Measurements from ENCODE around the gene D2HGDH.
A peak's percentile ranks its signal among the peaks of the same experiment; 100 is the strongest.
"Not testable (repeated sequence)": the region's sequence is repeated elsewhere in the genome, so short reads cannot be mapped to it uniquely, and the experiment has no call there.

The D2HGDH gene

GRCh38 chr2:241796610-241797138 is 62.2 kb downstream of the D2HGDH start:
- DNase-seq, result no peak

GRCh38 chr2:241797441-241798080 is 63.1 kb downstream of the D2HGDH start:
- DNase-seq, result no peak

- DNase-seq, result no peak
Observed at GRCh38 chr2:241798081-241798630, 63.7 kb downstream of the D2HGDH start.

- DNase-seq, result no peak
Observed at GRCh38 chr2:241798631-241799521, 64.4 kb downstream of the D2HGDH start.

- DNase-seq, result no peak
Observed at GRCh38 chr2:241799522-241800197, 65.2 kb downstream of the D2HGDH start.

- not testable (repeated sequence) for DNase-seq
Observed at GRCh38 chr2:241800198-241800903, 65.9 kb downstream of the D2HGDH start.

GRCh38 chr2:241801611-241802420 is 67.4 kb downstream of the D2HGDH start:
- no peak for DNase-seq

GRCh38 chr2:241802421-241803318 is 68.2 kb downstream of the D2HGDH start:
- DNase-seq, result no peak

GRCh38 chr2:241803387-241804325 is 69.2 kb downstream of the D2HGDH start:
- peak; percentile 61 for DNase-seq

GRCh38 chr2:241804326-241805229 is 70.1 kb downstream of the D2HGDH start:
- peak; percentile 35 for DNase-seq

GRCh38 chr2:241806217-241806616 is 71.8 kb downstream of the D2HGDH start:
- not testable (repeated sequence) for DNase-seq

GRCh38 chr2:241808051-241808720 is 73.8 kb downstream of the D2HGDH start:
- DNase-seq, result no peak

GRCh38 chr2:241808721-241809382 is 74.4 kb downstream of the D2HGDH start, which contains the start of gene NEU4:
TSS of gene NEU4 (plus strand) at chr2:241809193. CDS start at chr2:241814485, 5,292 bp downstream.
- DNase-seq, result no peak

- DNase-seq, result no peak
Observed at GRCh38 chr2:241809383-241810306, 75.2 kb downstream of the D2HGDH start.
